HK-2 (cell line): ENCODE data around the gene UBQLNL.

Experiments
- DNase-seq: peaks from one replicate; pipeline ENCODE4 v3.0.0-alpha.2; 2018; ENCODE audit not compliant: unreplicated experiment

UBQLNL gene

DNA sequence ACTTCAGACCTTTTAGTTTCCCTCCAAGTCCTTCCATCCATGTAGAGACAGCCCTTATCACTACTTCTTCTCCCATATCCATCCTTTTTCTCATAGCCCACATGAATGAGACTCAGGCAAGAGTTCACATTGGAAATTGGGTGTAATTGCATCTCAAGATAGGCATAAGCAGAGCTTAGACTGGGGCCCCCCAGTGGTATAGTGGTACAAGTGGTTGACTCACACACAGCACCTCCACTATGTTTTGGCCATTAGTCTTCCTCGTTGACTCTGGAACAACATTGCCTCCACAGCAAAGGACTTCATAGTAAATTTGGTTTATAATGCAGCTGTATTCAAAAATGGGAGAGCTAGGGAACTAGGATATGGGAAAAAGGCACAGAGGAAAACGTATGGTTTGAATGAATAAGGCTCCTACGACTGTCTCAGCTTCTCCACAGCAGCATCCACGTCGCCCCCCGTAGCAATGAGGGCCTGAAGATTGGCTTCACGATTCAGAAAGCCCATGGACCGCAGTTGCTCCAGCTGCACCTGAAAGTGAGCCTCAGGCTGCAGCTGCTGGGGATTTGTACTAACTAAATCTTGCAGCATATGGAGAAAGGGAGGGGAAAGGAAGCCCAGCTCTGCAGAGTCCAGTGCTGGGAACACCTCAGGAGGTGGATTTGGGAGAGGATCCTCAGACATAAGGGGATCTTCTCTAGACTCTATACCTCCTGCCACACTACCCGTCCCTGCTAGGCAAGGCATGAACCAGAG is 9.1 kb downstream of the UBQLNL start:
- DNase-seq = no peak

GRCh38 chr11:5505363-5506048 is 11.0 kb downstream of the UBQLNL start:
- no peak for DNase-seq

- no peak for DNase-seq
These were observed 12.0 kb downstream of the UBQLNL start for GRCh38 chr11:5504403-5504921.

DNA sequence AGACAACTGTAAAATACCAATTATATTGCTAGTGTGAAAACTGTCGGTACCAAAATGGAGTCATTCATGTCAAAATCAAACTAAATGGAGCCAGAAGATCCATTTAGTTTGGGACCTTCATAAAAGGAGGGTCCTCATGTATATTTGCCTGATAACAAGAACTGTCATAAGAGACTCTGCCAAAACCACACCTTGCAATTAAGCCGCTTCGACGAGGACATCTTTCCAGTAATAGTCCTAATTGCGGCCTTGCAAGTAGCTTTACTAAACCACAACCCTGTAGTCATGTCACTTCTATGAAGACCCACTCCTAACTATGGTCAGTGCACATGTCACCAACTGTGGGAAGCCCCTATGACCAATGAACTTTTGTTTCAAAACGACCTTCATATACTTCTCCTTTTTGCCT is 16.1 kb downstream of the UBQLNL start:
- no peak for DNase-seq

DNA sequence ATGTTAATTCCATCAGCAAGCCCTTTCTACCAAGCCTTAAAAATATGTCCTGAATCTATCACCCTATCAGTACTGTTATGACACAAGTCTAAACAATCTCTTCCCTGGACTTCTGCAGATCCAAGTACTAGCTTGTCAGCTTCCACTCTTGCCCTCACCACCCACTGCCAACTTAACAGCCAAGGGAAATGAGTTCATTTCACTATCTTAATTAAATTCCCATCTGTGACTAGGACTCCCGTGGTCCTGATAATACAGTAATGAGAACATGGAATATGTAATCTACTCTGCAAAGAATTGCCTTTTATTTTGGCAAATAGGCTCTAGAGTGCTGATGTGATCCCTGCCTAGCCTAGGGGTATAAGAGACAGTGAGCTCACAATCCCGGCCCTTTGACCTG is 16.8 kb downstream of the UBQLNL start:
- DNase-seq = no peak

DNA sequence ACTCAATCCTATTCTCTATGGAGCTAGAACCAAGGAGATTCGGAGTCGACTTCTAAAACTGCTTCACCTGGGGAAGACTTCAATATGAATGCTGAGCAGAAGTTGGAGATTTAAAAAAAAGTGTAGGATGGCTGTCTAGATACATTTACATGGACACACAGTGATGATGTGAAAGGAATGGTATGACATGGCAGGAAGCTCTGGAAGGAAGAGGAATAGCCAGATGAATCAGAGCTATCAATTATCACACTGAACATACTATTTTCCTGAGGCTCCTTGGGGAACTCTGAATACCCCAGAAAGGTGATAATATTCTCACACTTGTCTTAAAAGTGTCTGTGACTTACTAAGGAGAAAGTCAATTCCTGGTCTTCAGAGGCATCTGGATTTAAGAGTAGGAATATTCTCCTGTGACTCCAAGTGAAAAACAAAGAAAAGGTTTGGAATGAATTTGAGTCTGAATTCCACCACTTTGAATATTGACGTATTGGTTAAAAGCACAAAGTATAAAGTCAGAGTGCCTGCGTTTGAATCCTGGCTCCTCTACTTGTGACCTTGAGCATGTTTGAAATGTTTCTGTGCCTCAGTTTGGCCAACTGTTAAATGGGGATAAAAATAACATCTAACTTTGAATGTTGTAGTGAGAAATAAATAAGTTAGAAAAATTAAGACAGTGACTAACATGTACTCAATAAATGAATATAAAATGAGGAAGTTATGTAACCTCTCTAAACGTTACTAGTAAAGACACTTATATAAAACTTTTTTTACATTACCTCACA is 26.7 kb downstream of the UBQLNL start:
- DNase-seq = no peak

DNA sequence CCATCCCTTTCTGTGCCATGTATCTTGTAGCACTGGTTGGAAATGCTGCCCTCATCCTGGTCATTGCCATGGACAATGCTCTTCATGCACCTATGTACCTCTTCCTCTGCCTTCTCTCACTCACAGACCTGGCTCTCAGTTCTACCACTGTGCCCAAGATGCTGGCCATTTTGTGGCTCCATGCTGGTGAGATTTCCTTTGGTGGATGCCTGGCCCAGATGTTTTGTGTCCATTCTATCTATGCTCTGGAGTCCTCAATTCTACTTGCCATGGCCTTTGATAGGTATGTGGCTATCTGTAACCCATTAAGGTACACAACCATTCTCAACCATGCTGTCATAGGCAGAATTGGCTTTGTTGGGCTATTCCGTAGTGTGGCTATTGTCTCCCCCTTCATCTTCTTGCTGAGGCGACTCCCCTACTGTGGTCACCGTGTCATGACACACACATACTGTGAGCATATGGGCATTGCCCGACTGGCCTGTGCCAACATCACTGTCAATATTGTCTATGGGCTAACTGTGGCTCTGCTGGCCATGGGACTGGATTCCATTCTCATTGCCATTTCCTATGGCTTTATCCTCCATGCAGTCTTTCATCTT is 27.6 kb downstream of the UBQLNL start:
- DNase-seq = no peak

DNA sequence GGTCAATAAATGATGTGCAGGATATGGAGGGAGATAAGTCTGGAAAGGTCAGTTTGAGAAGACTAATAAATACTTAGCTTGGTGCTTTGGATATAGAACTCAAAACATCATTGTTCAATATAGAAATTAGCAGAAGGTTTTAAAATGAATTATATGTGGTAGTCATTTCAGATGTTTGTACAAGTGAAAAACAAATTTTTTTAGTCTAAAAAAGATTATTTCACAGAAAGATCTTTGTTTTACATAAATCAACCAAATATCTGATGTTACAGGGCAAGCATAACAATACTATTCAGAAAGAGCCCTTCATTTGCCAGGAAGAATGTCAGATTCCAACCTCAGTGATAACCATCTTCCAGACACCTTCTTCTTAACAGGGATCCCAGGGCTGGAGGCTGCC is 28.1 kb downstream of the UBQLNL start, which contains the start of gene OR52D1:
TSS of gene OR52D1 (plus strand) at position 301 of the 400 bp plus-strand sequence. CDS start at position 323, 22 bp downstream.
- no peak for DNase-seq

GRCh38 chr11:5486421-5486820 is 30.1 kb downstream of the UBQLNL start:
- no peak for DNase-seq

- DNase-seq = no peak
These were observed 30.5 kb downstream of the UBQLNL start for GRCh38 chr11:5486003-5486402.

GRCh38 chr11:5476186-5476819 is 40.2 kb downstream of the UBQLNL start:
- no peak for DNase-seq

DNA sequence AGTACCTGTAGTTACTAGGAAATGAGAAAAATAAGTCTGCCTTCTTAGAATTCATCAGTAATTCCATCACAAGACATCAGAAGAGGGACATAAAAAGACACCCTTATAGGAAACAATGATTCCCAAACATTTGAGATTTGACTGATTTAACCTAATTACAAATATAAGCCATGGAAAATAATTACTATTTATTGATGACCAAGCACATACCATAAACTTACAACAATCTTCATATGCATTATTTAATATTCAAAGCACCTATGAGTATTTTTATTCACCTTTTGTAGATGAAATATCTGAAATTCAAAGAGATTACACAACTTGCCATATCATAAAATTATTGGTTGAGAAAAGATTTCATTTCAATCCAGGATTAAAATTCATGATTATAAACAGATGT is 42.6 kb downstream of the UBQLNL start:
- no peak for DNase-seq

GRCh38 chr11:5467527-5467926 is 49.0 kb downstream of the UBQLNL start:
- DNase-seq = no peak
